ENCODE data around the gene NTM.

GRCh38 chr11:131470216-131470925 is 100.0 kb downstream of the NTM start:
- TF ChIP-seq POLR2A (IDR thresholded peaks at IDR 0.05), result no peak
- no peak for TF ChIP-seq CTCF (IDR thresholded peaks at IDR 0.05)
- TF ChIP-seq POLR2AphosphoS5 (IDR thresholded peaks at IDR 0.05), result no peak
- no peak for TF ChIP-seq EP300 (IDR thresholded peaks at IDR 0.05)
